ENCODE data around the gene PSMG4.

Gene PSMG4

DNA sequence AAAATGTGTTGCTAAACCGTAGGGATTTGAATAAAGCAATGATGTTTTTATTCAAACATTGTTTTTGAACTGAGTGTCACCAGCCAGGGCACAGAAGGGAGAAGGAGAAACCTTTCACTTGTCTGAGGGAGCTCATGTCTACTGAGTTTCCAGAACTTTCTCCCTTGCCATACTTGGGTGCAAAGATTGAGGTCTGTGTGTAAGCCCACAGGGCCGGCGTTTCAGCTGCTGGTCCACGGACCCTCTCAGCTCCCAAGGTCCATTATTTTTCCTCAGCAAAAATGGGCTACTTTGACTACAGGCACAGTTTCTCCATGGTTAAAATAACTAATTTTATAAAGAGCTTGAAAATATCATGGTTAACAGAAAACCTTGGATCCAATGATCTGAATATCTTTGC, 32.6 kb downstream of the PSMG4 start:
- DNase-seq (ENCODE audit: low read depth), result no peak

DNA sequence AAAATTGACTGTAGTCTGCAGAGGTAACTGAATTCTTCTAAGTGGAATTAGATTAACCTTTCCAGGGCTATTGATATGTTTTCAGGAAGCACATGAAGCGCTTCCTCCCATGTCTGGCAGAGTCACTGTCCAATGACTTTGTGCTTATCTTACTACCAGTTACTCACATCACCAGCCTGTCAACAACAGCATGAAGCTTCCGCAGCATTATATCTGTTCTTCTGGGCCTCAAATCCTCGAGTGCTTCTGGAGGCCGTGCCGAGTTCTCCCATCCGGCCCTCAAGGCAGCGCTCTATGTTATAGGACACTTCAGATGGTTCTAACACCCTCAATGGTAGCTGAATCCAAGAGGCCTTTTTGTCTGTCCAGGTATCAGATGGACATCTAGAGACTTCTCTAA, 33.2 kb downstream of the PSMG4 start:
- no peak for DNase-seq (ENCODE audit: low read depth)

DNA sequence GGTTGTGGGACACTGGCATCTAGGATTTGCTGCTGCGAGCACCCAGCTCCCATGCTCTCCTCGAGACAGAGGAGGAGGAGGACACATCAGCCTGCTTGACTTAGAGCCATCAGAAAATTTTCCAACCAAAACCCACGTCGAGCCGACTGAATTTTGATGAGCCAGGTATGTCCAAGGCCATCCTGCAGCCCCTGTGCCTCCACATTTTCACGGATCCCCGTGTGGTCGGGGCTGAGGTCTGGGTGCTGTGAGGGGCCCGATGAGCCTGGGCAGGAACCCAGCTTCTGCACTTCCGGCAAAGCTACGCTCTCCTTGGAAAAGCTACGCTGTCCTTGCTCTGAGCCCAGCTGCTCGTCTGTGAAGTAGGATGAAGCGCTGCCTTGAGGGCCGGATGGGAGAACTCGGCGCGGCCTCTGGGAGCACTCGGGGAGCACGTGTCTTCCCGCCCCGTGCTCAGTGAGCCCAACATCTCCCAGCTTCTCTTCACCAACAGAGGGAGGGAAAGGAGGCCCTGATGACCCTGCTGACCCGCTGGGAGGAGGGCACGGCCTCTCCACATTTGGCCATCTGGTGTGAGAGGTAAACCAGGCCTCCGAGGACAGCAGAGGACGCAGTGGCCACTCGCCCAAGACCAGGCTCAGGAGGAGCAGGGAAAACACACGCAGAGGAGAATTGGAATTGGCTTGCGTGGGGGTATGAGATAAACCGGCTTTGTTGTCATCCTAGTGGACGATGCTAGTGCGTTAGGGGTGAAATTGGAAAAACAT, 33.9 kb downstream of the PSMG4 start:
- DNase-seq (ENCODE audit: low read depth), result no peak

DNA sequence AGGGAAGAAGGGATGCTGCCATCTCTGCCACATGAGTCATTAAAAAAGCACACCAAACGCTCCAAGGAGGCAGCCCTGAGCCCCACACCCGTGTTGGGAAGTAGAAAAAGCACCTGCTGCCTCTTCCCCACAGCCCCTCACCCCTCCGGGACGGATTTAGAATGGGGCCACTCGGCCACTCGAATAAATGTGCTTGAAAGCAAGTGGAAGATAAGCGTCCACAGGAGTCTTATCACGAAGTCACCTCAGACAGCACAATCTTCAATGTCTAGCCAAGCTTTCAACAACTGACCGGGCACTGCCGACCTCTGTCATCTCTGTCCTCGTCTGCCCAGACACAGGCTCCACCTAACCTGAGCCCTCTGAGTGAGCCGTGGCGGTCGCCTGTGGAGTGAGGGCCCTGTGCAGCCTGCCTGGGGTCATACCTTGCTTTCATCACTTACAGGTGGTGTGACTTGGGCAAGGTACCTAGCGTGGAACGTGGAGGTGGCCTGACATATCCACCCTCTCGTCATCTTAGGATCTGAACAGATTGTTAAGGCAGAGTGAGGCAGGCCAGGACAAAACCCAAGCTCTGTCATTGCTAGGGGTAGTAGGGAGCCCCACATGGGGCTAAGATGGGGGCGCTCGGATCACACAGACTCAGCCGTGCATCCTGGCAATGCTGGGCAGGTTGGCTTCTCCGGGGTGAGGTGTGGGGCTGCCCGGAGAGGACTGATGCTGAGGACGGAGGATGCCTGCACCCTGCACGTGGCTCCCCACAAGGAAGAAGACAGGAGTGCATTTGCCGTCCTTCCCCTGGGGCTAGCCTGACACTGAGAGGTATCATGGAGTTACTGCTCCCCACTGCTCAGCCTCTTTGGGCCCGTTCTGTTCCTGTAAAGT, 34.8 kb downstream of the PSMG4 start:
- no peak for DNase-seq (ENCODE audit: low read depth)

DNA sequence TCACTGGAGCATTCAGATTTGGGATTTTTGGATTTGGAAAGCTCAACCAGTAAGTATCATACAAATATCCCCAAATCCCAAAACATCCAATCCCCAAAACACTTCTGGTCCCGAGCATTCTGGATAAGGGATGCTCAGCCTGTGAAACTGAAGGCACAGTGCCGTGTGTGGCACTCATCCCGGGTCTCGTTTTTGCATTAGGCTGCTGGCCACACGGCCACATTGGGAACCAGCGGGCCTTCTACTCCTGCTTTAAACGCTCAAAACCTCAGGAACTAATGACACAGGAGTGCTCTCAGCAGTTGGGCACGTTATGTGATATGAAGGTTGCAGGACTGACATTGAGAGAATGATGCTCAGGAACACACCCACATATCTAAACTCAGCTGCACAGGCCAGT, 35.6 kb downstream of the PSMG4 start:
- DNase-seq (ENCODE audit: low read depth), result no peak

DNA sequence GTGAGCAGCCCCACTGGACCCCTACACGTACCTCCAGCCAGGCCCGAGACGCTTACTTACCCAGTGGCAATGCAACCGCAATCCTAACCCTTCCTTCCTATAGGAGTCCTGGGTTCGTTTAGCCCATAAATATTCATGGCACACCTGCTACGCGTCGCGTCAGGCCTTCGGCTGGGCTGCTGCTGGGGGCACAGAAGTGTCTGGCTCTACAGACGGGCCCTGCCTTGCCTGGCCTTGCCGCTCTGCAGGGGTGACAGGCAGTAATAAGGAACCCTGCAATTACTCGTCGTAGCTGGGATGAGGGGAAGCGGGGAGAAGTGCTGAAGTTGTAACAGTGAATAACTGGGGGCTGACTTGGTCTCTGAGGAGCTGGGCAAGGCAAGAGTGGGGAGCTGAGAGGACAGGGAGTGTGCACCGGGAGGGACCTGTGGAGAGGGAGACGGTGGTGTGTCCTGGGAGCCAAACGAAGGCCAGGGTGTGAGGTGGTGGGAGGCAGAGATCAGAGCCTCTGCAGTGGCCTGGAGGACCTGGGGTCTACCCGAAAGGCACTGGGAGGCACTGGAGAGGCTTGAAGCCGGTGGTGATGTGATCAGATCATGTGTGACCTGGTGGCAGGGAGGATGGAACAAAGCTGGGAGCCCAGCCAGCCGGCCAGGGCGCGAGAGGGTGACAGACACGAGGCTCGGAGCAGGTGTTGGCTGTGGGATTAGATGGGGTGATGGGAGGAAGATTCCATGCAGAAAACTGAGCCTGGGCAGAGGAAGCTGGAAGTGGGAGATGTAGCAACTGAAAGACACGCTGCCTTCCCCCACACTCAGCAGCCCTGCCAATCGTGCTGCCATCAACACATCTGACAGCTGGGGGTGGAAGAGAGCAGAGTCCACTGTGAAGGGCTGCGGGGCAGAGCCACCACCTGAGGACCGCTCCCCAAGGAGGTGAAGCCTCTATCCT, 36.4 kb downstream of the PSMG4 start:
- no peak for DNase-seq (ENCODE audit: low read depth)

DNA sequence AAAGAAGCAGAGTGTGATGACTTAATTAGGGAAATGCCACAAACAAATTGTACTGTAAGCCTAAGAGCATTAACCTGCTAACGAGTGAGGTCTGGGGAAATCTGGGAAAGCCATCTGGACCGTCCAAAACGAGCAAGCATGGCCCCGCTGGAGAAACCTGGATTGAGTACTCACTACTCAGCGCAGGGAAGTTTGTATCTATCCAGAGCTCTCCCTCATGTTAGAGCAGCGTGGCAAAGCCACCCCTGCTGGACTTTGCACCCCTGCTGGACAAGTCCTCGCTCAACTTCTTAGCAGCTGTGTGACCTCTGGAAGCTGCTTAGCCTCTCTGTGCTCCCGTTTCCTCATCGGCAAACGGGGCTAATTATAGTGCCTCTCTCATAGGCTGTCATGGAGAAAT, 37.3 kb downstream of the PSMG4 start:
- no peak for DNase-seq (ENCODE audit: low read depth)

DNA sequence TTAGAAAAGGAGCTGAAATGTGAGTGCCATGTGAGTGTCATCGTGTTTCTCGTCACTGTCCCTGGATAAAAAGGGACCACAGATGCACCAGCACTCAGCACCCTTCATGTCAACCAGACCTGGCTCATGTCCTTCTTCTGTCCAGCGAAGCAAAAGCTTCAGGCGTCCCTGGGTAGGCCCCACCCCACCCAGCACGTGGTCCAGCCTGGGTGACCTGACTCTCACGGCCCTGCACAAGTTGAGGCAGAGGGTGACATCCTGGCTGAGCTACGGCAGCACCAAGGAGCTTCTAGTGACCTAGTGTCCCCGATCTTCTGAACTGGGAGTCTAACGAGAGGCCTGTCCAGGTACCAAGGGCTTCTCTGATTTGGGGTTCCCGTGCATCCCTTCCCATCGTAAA, 37.8 kb downstream of the PSMG4 start:
- DNase-seq (ENCODE audit: low read depth), result no peak

DNA sequence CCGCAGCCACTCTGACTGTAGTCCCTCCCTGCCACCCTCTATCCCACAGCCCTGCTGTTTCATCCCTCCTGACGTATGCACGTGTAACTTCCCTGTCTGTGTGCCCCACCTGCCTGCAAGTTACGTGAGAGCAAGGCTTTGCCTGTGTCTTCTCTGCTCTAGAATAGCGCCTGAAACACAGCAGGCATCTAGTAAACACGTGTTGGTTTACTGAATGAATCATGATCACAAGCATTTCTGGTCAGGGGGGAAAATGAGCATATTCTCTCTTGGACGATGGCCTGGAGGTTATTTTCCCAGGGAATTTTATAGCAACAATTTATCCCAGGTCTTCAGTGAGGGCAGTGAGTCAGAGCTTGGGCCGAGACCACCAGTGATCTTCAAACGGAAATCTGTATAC, 38.3 kb downstream of the PSMG4 start:
- DNase-seq (ENCODE audit: low read depth), result no peak

DNA sequence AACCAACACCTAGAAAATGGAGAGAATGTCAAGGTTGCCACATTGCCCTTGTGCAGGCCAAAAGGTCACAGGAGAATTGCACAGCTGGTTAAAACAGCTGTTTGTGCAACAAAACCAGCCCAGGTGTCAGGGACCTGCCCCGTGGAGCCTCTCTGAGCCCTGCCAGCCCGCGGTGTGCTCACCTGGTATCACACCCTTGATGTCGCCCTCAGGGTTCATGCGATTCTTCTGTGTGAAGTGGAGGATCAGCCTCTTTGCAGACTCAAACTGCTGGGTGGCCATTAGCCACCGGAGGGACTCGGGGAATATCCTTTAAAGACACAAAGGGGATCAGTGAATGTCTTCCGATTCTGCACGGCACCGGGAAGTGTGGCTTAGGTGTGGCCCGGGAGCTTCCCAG, 39.2 kb downstream of the PSMG4 start:
- no peak for DNase-seq (ENCODE audit: low read depth)

DNA sequence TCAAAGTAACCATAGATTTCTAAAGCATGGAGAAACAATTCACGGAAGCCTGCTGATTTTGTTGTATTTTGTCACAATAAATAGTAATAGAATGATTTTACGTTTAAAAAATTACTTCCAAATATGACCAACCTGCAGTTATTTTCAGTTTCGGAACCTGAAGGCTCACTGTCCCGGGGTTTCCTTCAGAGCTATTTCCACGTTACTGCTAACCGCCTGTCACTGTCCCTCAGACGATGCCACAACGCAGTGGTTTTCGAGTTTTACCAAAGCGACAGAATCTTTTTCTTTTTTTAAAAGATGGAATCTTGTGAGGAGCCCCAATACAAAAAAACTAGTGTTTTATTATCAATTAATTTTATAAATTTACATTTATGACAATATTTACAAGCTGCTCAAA, 40.5 kb downstream of the PSMG4 start:
- no peak for DNase-seq (ENCODE audit: low read depth)

DNA sequence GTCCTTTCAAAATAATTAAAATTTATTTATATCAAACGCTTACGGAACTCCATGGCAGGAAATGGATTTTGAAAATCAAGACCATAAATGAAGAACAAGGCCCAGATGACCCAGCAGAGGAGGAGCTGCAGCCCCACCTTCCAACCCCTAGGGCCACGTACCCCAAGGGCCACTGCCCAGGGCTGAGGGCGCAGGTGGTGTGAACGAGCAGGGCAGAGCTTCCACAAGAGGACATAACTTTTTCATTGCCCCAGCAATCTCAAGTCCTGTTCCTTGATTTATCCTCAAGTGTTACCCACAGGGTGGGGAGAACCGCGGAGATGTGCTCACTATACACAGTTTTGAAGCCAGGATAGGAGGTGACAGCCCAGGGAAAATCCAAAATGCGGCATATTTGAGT, 42.8 kb downstream of the PSMG4 start:
- no peak for DNase-seq (ENCODE audit: low read depth)

DNA sequence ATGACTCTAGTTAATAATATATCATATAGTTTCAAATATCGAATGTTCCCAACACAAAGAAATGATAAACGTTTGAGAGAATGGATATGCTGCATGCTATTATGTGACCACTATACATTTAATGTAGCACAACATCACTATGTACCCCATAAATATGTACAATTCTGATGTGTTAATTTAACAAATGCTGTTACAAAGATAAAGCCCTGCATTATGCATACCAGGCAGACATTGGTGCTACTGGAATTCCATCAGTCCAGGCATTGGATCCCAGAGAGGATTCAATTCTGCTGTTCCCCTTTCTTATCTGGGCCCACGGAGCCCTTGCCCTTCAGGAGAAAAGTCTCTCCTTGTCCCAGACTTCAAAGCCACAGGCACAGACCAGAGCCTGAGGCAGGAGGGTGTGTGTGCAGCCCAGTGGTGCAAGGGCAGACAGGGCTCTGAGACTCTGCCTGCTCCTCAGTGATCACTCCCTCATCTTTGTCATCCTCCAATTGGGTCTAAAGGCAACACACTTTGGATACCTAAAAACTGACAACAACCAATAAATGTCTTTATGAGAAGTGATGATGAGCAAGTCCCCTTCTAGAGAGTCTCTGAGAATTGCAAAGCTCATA, 45.2 kb downstream of the PSMG4 start:
- DNase-seq (ENCODE audit: low read depth), result no peak

DNA sequence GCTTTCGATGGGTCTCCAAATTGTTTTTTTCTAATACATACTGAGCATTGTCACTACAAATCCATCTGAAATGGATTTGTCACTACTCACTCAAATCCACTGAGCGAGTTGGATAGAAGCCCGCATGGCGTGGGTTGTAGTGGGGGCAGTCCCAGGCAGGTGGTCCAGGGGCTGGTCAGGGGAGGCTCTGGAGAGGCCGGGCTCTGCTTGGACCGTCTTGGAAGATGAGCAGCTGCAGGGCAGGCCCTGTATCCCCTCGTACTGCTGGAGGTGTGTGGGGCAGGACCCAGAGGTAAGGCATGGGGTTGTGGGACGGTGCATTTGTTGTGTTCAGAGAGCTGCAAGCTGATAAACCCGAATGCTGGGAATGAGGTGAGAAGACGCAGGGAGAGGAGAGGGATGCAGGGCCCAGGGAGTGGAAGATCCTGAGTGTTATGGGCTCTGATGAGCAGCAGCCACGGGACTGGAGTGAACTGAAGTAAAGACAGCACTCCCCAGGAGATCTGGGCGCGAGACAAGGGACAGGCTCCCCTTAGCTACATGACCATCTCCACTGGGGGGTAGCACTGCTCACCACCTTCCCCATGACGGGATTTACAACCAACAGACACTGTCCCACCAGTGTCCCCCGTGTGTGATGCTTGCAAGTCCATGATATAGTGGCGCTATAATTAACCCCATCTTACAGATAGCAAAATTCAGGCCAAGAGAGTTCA, 45.9 kb downstream of the PSMG4 start:
- DNase-seq (ENCODE audit: low read depth), result no peak

DNA sequence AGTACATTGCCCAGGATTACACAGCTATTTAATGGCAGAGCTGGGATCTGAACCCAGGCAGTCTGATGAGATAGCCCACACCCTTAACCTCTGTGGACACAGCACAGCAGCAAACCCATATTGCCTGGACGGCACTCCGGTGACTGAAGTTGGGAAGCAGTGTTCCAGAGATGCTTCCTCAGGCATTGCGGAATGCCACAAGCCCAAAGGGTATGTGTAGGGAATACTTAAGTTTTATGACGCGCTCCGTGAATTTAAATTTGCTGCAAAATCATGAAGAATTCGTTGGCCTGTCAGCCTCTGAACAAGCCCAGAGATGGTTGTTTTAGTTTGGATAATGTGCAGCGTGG, 46.4 kb downstream of the PSMG4 start:
- no peak for DNase-seq (ENCODE audit: low read depth)

DNA sequence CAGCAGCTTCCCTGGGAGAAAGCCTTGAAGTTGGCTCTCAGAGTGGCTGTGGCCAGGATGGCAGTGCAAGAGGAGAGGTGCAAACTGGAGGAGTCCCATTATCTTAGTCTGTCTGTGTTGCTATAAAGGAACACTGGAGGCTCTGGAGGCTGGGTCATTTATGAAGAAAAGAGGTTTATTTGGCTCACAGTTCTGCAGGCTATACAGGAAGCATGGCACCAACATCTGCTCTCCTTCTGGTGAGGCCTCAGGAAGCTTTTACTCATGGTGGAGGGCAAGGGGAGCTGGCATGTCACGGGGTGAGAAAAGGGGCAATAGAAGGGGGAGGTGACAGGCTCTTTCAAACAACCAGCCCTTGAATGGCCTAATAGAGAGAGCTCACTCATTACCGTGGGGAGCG, 47.1 kb downstream of the PSMG4 start:
- DNase-seq (ENCODE audit: low read depth), result no peak

DNA sequence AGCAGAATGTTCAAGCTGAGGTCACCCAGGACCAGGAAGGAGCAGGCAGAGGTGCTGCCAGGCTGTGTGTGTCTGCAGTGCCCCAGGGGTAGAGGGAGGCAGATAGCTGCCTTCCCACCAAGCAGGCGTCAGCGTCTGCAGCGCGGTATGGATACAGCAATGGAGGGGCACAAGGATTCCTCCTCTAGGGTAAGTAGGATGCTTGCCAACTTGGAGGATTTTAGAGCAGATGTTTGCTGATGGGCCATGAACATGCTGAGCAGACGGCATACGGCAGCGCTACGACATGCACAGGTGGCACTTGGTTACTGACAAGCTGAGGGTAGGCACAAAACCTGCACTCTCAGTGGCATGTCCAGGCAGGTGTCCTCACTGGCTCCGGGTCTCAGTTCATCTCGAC, 48.1 kb downstream of the PSMG4 start:
- no peak for DNase-seq (ENCODE audit: low read depth)

DNA sequence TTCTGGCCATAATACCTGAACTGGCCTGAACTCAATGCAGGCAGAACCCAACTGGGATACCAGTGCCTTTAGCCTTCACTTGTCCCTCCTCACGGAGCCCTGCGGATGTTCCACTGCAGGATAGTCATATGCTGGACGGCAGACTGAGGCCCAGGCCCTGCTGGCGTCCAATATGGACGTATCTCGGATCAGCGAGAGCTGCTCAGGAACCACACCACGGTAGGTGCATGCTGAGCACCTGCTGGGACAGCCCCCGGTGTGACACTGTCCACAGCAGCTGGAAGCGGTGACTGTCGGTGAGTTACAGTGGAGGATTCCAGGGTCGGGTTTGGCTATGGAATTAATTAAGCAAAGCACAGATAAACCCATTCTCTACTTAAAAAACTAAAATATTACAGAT, 48.7 kb downstream of the PSMG4 start:
- DNase-seq (ENCODE audit: low read depth), result no peak

DNA sequence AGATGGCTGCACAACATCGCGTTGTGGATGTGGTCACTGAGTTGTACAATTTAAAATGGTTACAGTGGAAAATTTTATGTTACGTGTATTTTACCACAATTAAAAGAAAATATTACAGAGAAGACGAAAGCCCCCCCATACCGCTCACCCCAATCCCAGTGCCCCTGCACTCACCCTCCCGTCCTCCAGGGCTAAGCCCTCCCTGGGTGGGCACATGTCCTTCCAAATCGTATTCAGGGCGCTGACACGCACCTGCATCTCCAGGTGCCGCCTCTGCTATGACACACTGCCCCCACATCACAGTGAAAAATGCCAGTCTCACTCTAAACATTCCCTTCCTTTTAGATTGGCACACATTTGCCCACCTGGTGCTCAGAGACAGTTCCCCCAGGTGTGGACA, 49.4 kb downstream of the PSMG4 start:
- no peak for DNase-seq (ENCODE audit: low read depth)

DNA sequence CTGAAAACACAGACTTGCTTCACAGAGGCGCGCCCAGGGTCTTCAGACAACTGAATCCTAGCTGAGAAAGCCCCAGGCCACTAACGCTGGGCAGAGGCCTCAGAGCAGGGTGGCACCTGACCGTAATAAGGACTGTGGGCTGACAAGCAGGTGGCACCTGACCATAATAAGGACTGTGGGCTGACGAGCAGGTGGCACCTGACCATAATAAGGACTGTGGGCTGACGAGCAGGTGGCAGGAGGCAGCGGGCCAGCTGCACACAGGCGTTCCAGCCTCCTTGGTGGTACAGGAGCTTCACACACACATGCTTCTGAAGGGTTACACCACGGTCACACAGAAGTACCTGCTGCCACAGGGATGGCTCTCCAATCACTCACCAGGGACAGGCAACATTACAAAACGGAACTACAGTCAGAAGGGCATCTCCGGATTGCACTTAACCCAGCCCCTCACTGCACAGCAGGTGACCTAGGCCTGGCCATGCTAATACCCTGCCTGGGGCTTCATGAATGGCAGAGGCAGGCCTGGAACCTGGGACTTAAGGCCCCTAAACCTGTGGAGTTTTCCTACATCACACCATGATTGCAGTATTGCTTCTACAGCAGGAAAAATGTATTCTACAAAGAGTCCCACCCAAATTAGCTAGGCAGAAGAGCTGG, 50.8 kb downstream of the PSMG4 start:
- DNase-seq (ENCODE audit: low read depth), result no peak

DNA sequence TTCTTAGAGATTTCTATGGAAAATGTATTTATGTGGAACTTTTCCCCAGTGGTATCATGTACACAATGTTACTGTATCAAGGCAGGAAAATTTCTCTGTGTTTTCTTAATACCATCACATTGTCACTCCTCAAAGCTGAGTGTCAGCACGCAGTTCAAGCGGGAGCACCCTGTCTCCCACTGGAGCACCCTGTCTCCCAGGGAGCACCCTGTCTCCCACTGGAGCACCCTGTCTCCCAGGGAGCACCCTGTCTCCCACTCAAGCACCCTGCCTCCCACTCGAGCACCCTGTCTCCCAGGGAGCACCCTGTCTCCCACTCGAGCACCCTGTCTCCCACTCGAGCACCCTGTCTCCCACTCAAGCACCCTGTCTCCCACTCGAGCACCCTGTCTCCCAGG, 51.3 kb downstream of the PSMG4 start:
- no peak for DNase-seq (ENCODE audit: low read depth)
